ENCODE measurements around the gene PIGU. TPM values are rescaled to one million over a fixed set of nuclear protein-coding genes. Genes with fewer than 3 reads are reported as not detected.

Gene PIGU
- total RNA-seq, 1 donor: 13.0 TPM

DNA sequence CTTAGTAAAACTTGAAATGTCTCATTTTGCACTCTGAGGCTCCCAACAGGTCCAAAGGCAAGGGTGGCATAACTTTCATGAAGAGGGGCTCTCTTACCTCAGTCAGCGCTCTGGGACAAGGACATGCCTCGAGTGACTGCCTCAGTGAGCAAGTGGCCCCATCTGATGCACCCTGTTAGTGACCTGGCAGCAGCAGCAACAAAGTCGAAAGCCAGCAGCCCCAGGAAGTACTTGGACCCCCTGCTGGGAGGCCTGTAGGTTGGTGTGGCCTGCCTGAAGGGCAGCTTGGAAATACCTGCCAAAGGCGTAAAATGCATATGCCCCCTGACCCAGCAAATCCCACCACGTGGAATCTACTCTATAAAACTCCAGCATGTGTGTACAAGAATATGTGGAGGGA lies 105.1 kb downstream of the PIGU start:
- DNase-seq (ENCODE audit: low read depth): no peak
- no peak overlapping the region for H3K4me3 ChIP-seq (ENCODE audit: low read depth, low read length)
- TF ChIP-seq, protein P1, sequence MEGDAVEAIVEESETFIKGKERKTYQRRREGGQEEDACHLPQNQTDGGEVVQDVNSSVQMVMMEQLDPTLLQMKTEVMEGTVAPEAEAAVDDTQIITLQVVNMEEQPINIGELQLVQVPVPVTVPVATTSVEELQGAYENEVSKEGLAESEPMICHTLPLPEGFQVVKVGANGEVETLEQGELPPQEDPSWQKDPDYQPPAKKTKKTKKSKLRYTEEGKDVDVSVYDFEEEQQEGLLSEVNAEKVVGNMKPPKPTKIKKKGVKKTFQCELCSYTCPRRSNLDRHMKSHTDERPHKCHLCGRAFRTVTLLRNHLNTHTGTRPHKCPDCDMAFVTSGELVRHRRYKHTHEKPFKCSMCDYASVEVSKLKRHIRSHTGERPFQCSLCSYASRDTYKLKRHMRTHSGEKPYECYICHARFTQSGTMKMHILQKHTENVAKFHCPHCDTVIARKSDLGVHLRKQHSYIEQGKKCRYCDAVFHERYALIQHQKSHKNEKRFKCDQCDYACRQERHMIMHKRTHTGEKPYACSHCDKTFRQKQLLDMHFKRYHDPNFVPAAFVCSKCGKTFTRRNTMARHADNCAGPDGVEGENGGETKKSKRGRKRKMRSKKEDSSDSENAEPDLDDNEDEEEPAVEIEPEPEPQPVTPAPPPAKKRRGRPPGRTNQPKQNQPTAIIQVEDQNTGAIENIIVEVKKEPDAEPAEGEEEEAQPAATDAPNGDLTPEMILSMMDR (IDR thresholded peaks at IDR 0.05; ENCODE audit: insufficient read depth, low read depth, low read length): no peak

DNA sequence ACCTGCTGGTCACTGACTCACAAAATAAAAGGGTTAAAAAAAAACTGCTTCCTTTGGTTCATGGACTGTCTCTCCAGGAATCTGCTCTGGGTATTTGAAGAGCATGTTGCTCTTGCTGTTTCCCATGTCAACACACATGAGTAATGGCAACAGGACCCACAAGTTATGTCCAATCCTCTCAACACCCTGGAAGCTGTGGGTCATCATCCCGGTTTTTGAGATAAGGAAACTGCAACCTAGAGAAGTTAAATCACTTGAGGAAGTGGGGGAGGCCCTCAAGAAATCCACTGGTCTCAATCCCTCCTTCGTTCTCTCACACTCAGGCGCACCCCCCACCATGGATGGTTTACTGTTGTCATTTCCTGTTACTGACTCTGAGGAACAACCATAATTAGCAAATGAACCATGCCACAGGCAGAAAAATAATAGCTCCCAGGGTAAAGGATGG lies 106.0 kb downstream of the PIGU start:
- TF ChIP-seq, protein P1 (IDR thresholded peaks at IDR 0.05; ENCODE audit: insufficient read depth, low read depth, low read length): no peak

DNA sequence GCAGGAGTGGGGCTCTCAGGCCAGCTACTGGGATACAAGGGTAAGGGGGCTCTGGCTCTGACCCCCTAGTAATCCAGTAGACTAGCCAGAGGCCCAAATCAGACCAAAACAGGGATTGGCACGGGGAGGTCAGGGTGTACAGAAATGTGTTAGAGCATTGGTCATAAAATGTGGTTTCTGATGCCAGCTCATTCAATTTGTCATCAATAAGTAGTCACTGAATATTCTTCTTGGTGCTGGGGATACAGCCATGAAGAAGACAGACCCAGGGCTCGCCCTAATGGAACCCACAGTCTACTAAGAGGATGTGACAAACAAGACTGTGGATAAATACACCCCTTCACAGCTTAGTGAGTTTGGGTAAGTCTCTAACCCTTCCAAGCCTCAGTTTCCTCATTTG lies 107.3 kb downstream of the PIGU start:
- TF ChIP-seq, protein P1 (IDR thresholded peaks at IDR 0.05; ENCODE audit: insufficient read depth, low read depth, low read length): no peak
- H3K4me3 ChIP-seq (ENCODE audit: low read depth, low read length): no peak overlapping the region
- DNase-seq (ENCODE audit: low read depth): no peak

More for the DNA sequence above, 106.0 kb downstream of the PIGU start:
- no peak overlapping the region for H3K4me3 ChIP-seq (ENCODE audit: low read depth, low read length)
- peak; percentile 88 for DNase-seq (ENCODE audit: low read depth)

DNA sequence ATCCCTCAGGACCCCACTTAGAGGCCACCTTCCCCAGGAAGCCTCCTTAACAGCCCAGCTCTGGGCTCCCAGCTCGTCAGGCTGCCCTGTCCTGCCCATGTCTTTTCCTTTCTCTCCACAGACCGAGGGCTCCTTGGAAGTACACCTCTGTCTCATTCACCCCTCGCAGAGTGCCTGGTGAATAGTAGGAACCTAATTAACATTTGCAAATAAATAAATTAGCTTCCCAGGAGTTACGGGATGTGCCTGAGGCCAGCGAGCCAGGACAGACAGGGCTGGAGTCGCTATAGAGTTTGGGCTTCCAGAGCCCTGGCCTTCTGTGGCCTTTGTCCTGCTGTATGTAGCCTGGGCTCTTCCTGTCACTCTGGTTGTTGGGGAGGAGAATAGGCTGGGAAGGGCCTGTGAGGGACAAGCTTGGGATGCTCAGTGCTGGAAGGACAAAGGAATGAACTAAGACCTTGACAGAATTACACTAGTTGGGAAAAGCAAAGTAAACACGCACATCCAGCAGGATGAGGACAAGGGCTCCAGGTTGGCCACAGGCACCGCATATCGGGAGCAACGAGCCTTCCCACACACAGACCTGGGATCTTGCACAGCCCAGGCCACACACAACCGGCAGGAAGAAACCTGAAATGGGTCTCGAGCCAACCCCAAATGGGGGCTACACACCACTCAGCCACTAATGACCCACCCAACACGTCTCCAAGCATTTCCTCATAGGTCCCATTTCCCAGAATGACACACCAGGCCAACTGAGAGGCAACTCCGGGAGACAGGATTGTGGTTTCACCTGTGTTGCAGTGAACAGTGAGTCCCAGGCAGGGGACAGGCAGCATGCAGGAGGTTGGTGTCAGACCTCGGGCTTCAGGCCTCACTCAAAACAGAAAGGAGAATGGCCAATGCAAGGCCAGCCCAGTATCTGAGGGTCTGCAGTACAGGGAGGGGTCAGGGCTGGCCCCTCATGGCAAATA lies 108.7 kb downstream of the PIGU start:
- TF ChIP-seq, protein P1 (IDR thresholded peaks at IDR 0.05; ENCODE audit: insufficient read depth, low read depth, low read length): no peak
- no peak overlapping the region for H3K4me3 ChIP-seq (ENCODE audit: low read depth, low read length)
- DNase-seq (ENCODE audit: low read depth): no peak

DNA sequence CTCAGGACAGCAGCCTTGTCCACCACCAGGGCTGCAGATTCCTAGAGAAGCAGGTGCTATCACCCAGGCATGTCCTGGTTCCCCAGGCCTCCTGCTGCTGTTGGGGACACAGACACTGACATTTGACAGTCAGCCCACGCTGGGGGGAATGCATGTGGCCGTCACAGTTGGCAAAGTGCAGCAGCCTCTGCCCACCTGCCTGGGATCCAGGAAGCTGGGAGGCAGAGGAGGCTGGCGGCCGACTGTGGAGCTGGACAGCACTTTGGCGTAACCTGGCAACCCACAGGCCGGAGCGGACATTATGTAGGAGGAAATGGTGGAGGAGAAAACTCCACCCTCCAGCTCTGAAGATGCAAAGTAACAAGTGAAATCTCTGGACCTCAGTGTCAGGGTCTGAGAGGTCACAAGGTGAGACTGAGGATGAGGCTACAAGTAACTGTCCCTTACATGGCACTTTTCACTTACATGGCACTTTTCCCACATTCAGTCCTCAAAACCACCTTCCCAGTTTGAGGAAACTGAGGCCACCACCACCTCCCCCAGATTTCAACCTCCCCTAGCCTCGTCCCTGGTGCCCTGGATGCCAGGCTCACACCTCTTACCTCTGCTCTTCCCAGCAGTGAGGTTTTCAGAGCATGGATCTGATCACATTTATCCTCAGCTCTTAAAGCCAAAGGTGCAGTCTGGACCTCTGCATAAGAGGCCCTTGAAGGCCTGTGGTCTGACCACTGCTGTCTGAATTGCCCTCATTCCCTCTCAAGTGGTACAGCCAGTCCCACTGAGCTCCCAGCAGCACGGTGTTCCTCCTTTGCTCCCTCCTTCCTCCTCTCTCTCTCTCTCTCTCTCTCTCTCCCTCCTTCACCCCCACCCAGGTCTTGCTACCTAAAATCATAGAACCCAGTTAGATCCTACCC lies 109.7 kb downstream of the PIGU start:
- TF ChIP-seq, protein P1 (IDR thresholded peaks at IDR 0.05; ENCODE audit: insufficient read depth, low read depth, low read length): no peak
- H3K4me3 ChIP-seq (ENCODE audit: low read depth, low read length): no peak overlapping the region
- no peak for DNase-seq (ENCODE audit: low read depth)

DNA sequence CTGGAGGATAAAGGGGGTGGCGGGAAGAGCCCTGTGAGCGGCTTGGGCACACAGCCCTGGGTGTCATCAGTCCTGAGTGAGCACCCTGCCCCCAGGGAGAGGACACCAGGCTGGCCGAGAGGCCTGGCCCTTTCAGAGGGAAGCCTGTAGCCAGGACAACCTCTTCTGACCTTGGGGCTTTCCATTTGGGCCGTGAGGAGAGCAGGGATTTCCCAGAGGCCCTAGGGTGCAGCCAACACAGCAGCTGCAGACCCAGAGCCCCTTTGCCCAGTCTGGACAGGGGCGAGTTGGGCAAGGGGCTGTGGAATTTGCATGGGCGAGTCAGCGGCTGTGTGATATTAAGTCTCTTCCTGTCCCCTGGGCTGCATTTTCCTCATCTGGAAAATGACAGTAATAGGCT lies 112.1 kb downstream of the PIGU start:
- TF ChIP-seq, protein P1 (IDR thresholded peaks at IDR 0.05; ENCODE audit: insufficient read depth, low read depth, low read length): no peak
- no peak overlapping the region for H3K4me3 ChIP-seq (ENCODE audit: low read depth, low read length)
- DNase-seq (ENCODE audit: low read depth): no peak

All from fibroblast of villous mesenchyme (primary cell).